Myocyte (in vitro differentiated cells): ENCODE data around the gene PRAMEF25. TPM values are rescaled to one million over a fixed set of nuclear protein-coding genes. Genes with fewer than 3 reads are reported as not detected.
"Not testable (repeated sequence)": the region's sequence is repeated elsewhere in the genome, so short reads cannot be mapped to it uniquely, and the experiment has no call there.

Experiments
- DNase-seq: peaks from one replicate; pipeline ENCODE4 v3.0.0-alpha.2; 2012; ENCODE audit warnings: low read depth
- polyA plus RNA-seq: library from polyadenylated mRNA; unstranded; fragments of >200 nt; gene quantifications from one replicate; pipeline ENCODE4 v1.2.1, GENCODE V29; 2012; ENCODE audit warnings: missing spikeins
- total RNA-seq: library from RNA; depleted of rRNA; stranded (reverse); fragments of >200 nt; gene quantifications from 2 replicates; pipeline ENCODE4 v1.2.3, GENCODE V29; 2014

The PRAMEF25 gene
- not detected in 2 replicates for total RNA-seq
- not detected for polyA plus RNA-seq

DNA sequence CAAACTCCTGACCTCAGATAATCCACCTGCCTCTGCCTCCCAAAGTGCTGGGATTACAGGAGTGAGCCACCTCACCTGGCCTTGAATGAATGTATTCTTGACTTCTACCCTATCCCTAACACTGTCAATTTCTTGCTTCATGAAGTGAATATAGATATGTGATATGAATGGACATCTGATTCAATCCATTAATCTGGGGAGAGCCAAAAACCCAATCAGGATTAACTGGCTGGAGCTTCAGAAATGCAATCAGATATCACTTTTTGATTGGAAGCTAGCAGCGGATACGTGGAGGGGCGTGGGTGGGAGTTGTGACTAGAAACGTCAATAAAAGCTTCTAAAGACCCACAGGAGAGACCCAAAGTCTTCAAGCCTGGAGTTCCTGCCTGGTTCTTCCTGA is at the start of gene PRAMEF25:
TSS of gene PRAMEF25 (plus strand) at position 301 of the 400 bp plus-strand sequence. CDS start 2,920 bp downstream, outside the sequence.
- DNase-seq, result not testable (repeated sequence)

DNA sequence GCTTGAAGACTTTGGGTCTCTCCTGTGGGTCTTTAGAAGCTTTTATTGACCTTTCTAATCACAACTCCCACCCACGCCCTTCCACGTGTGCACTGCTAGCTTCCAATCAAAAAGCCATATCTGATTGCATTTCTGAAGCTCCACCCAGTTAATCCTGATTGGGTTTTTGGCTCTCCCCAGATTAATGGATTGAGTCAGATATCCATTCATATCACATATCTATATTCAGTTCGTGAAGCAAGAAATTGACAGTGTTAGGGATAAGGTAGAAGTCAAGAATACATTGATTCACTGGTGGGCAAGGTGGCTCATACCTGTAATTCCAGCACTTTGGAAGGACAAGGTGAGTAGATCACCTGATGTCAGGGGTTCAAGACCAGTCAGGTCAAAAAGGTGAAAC is 14.1 kb upstream of the PRAMEF25 start, which contains the start of gene PRAMEF27:
TSS of gene PRAMEF27 (minus strand) at position 101 of the 400 bp plus-strand sequence. CDS start 2,916 bp downstream, outside the sequence.
- DNase-seq, result not testable (repeated sequence)

DNA sequence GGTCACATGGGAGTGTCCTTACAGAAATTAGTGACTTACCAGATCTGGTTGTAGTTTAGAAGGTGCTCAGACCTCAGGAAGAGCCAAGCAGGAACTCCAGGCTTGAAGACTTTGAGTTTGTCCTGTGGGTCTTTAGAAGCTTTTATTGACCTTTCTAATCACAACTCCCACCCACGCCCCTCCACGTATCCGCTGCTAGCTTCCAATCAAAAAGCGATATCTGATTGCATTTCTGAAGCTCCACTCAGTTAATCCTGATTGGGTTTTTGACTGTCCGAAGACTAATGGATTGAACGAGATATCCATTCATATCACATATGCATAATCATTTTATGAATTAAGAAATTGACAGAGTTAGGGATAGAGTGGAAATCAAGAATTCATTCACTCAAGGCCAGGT is 46.2 kb downstream of the PRAMEF25 start, which contains the start of gene HNRNPCL2:
TSS of gene HNRNPCL2 (minus strand) at position 101 of the 400 bp plus-strand sequence. CDS start 454 bp downstream, outside the sequence.
- not testable (repeated sequence) for DNase-seq

Other genes starting within 250 kb of the PRAMEF25 start
- not detected in 2 replicates for gene PRAMEF11, start 239.4 kb upstream of the PRAMEF25 start, total RNA-seq
- not detected in 2 replicates for gene HNRNPCL1, start 222.1 kb upstream of the PRAMEF25 start, total RNA-seq
- gene PRAMEF2, start 213.7 kb upstream of the PRAMEF25 start, total RNA-seq, result not detected in 2 replicates
- not detected in 2 replicates for gene PRAMEF4, start 184.6 kb upstream of the PRAMEF25 start, total RNA-seq
- not detected in 2 replicates for gene PRAMEF10, start 172.5 kb upstream of the PRAMEF25 start, total RNA-seq
- gene PRAMEF7, start 154.2 kb upstream of the PRAMEF25 start, total RNA-seq, result not detected in 2 replicates
- gene PRAMEF6, start 123.2 kb upstream of the PRAMEF25 start, total RNA-seq, result not detected in 2 replicates
- gene PRAMEF27, start 14.2 kb upstream of the PRAMEF25 start, total RNA-seq, result not detected in 2 replicates
- gene HNRNPCL3, start 10.0 kb upstream of the PRAMEF25 start, total RNA-seq, result not detected in 2 replicates
- gene HNRNPCL2, start 46.1 kb downstream of the PRAMEF25 start, total RNA-seq, result not detected in 2 replicates
- gene PRAMEF26, start 85.2 kb downstream of the PRAMEF25 start, total RNA-seq, result not detected in 2 replicates
- gene HNRNPCL4, start 94.9 kb downstream of the PRAMEF25 start, total RNA-seq, result not detected in 2 replicates
- gene PRAMEF9, start 101.1 kb downstream of the PRAMEF25 start, total RNA-seq, result not detected in 2 replicates
- not detected in 2 replicates for gene PRAMEF13, start 130.6 kb downstream of the PRAMEF25 start, total RNA-seq
- gene PRAMEF18, start 155.4 kb downstream of the PRAMEF25 start, total RNA-seq, result not detected in 2 replicates
- gene PRAMEF5, start 183.4 kb downstream of the PRAMEF25 start, total RNA-seq, result not detected in 2 replicates
- not detected in 2 replicates for gene PRAMEF8, start 214.4 kb downstream of the PRAMEF25 start, total RNA-seq
- gene PRAMEF33, start 232.8 kb downstream of the PRAMEF25 start, total RNA-seq, result not detected in 2 replicates
- not detected in 2 replicates for gene PRAMEF15, start 244.8 kb downstream of the PRAMEF25 start, total RNA-seq